GM19395 (cell line): ENCODE measurements around the gene ZPR1.
A peak's percentile ranks its signal among the peaks of the same experiment; 100 is the strongest.
"Not testable (repeated sequence)": the region's sequence is repeated elsewhere in the genome, so short reads cannot be mapped to it uniquely, and the experiment has no call there.

ENCODE experiments used
- ATAC-seq: cut with Tn5 transposase; IDR thresholded peaks from one replicate; pipeline ENCODE4 v1.9.1; 2021; ENCODE audit warnings: mild to moderate bottlenecking, moderate library complexity; ENCODE audit not compliant: unreplicated experiment

Gene ZPR1

GRCh38 chr11:116787786-116788486, at the start of gene ZPR1:
TSS of gene ZPR1 (minus strand) at chr11:116788023. CDS start at chr11:116787990, 33 bp downstream.
- ATAC-seq = peak; percentile 93

- ATAC-seq = no peak
Observed at GRCh38 chr11:116836632-116836991, 48.8 kb upstream of the ZPR1 start.

- ATAC-seq = peak; percentile 81
Observed at GRCh38 chr11:116835791-116836631, 48.2 kb upstream of the ZPR1 start.

- peak; percentile 23 for ATAC-seq
Observed at GRCh38 chr11:116835042-116835772, 47.4 kb upstream of the ZPR1 start.

- ATAC-seq = not testable (repeated sequence)
Observed at GRCh38 chr11:116834535-116835041, 46.8 kb upstream of the ZPR1 start.

GRCh38 chr11:116833816-116834534, 46.2 kb upstream of the ZPR1 start:
- ATAC-seq = no peak

- no peak for ATAC-seq
Observed at GRCh38 chr11:116833491-116833815, 45.6 kb upstream of the ZPR1 start.

- ATAC-seq = no peak
Observed at GRCh38 chr11:116832350-116833290, 44.8 kb upstream of the ZPR1 start.

GRCh38 chr11:116831790-116832349, 44.0 kb upstream of the ZPR1 start:
- no peak for ATAC-seq

- no peak for ATAC-seq
Observed at GRCh38 chr11:116830184-116830912, 42.5 kb upstream of the ZPR1 start.

- no peak for ATAC-seq
Observed at GRCh38 chr11:116829525-116830183, 41.8 kb upstream of the ZPR1 start, which contains the start of gene APOC3. TSS of gene APOC3 (plus strand) at chr11:116829907. CDS start at chr11:116830583, 676 bp downstream.

GRCh38 chr11:116828632-116829524, 41.1 kb upstream of the ZPR1 start:
- ATAC-seq = no peak

- ATAC-seq = no peak
Observed at GRCh38 chr11:116827461-116827860, 39.6 kb upstream of the ZPR1 start.

- no peak for ATAC-seq
Observed at GRCh38 chr11:116826751-116827431, 39.1 kb upstream of the ZPR1 start.

GRCh38 chr11:116825854-116826750, 38.3 kb upstream of the ZPR1 start:
- ATAC-seq = no peak
